HL-60 (cell line): ENCODE measurements around the gene IL23R.

Experiments used
- DNase-seq, 2 experiments: peaks; one replicate each; pipeline ENCODE4 v3.0.0-alpha.2; 2010 to 2020; ENCODE audit warnings: low read depth in 1 of 2, low spot score in 1 of 2
- H3K27ac ChIP-seq: fragments of 250-450 bp; sonication (Bioruptor Pico); replicated peaks from 2 replicates; pipeline ENCODE4 v1.5.1; 2020; ENCODE audit warnings: mild to moderate bottlenecking, moderate library complexity
- H3K27me3 ChIP-seq: fragments of 250-450 bp; sonication (Bioruptor Pico); 2 replicates; pipeline ENCODE4 v1.5.1; 2021; ENCODE audit warnings: mild to moderate bottlenecking, moderate library complexity; ENCODE audit not compliant: insufficient read depth, poor library complexity, severe bottlenecking
- H3K4me3 ChIP-seq: replicated peaks from 2 replicates; pipeline ENCODE4 v1.5.1; 2011; ENCODE audit warnings: mild to moderate bottlenecking, control low read depth, low read length; ENCODE audit not compliant: insufficient read depth
- CTCF ChIP-seq: IDR thresholded peaks from one replicate; pipeline ENCODE4 v1.5.1; 2011; ENCODE audit warnings: low read length, control low read depth, inconsistent platforms; ENCODE audit not compliant: insufficient read depth
- GABPA ChIP-seq: IDR thresholded peaks from 2 replicates; pipeline ENCODE4 v1.6.1; 2012; ENCODE audit warnings: low read depth
- POLR2AphosphoS5 ChIP-seq: IDR thresholded peaks from 2 replicates; pipeline ENCODE4 v1.6.1; 2012; ENCODE audit warnings: low read depth
- REST ChIP-seq: IDR thresholded peaks from 2 replicates; pipeline ENCODE4 v1.6.1; 2012; ENCODE audit warnings: low read depth; ENCODE audit not compliant: insufficient replicate concordance
- SPI1 ChIP-seq: IDR thresholded peaks from 2 replicates; pipeline ENCODE4 v1.6.1; 2012; ENCODE audit warnings: low read depth, mild to moderate bottlenecking, borderline replicate concordance

Gene IL23R

GRCh38 chr1:67134695-67135094, 31.6 kb upstream of the IL23R start, which contains the start of gene C1orf141:
TSS of gene C1orf141 (minus strand) at chr1:67134970. CDS start at chr1:67127240, 7,730 bp downstream.
- no peak for DNase-seq

GRCh38 chr1:67135354-67135753, 30.9 kb upstream of the IL23R start:
- DNase-seq, result peak in 1 of 2 experiments; percentile 5
- Histone ChIP-seq H3K4me3 (no peak overlapping the region), H3K27me3 (no peaks in the 10 kb centered on the region), H3K27ac (no peak overlapping the region)
- no peak for TF ChIP-seq CTCF
- TF ChIP-seq POLR2AphosphoS5, result no peak

More at GRCh38 chr1:67134695-67135094, 31.6 kb upstream of the IL23R start, which contains the start of gene C1orf141:
- Histone ChIP-seq H3K27me3 (no peaks in the 10 kb centered on the region), H3K27ac (no peak within 1 kb of the TSS), H3K4me3 (no peak within 1 kb of the TSS)
- TF ChIP-seq POLR2AphosphoS5, result no peak
- TF ChIP-seq SPI1, result no peak
- no peak for TF ChIP-seq GABPA
- TF ChIP-seq CTCF, result no peak
- TF ChIP-seq REST, result no peak

GRCh38 chr1:67137307-67137753, 28.9 kb upstream of the IL23R start:
- TF ChIP-seq CTCF (no peak), REST (no peak), POLR2AphosphoS5 (no peak), SPI1 (no peak), GABPA (no peak)
- no peak for DNase-seq
- Histone ChIP-seq H3K4me3 (no peak overlapping the region), H3K27ac (no peak overlapping the region), H3K27me3 (no peaks in the 10 kb centered on the region)

GRCh38 chr1:67138813-67139499, 27.3 kb upstream of the IL23R start:
- no peak for TF ChIP-seq POLR2AphosphoS5
- TF ChIP-seq REST, result no peak
- TF ChIP-seq GABPA, result no peak
- no peak for TF ChIP-seq CTCF
- no peak for TF ChIP-seq SPI1
- DNase-seq, result no peak
- no peaks in the 10 kb centered on the region for H3K27me3 ChIP-seq
- H3K27ac ChIP-seq, result no peak overlapping the region
- H3K4me3 ChIP-seq, result no peak overlapping the region
